Measurements from ENCODE around the gene FSTL5. TPM values are rescaled to one million over a fixed set of nuclear protein-coding genes. Genes with fewer than 3 reads are reported as not detected.

The FSTL5 gene
- total RNA-seq, 2 experiments from 2014 or later = not detected

GRCh38 chr4:161827013-161827412 lies 336.8 kb downstream of the FSTL5 start:
- Histone ChIP-seq H3K9me2 (ENCODE audit: insufficient read depth, low read length) (no peaks in the 10 kb centered on the region), H2AFZ (ENCODE audit: low read length) (no peak overlapping the region), H3K9me3 (ENCODE audit: low read length) (no peaks in the 10 kb centered on the region), H3K36me3 (ENCODE audit: insufficient read depth, low read length) (no peaks in the 10 kb centered on the region), H3K4me1 (ENCODE audit: insufficient read depth, low read length, poor library complexity, severe bottlenecking) (no peaks in the 10 kb centered on the region), H3K27ac (ENCODE audit: low read depth, low read length, poor library complexity, severe bottlenecking) (no peak overlapping the region), H3K4me3 (ENCODE audit: low read depth, low read length, poor library complexity, severe bottlenecking) (no peak overlapping the region), H3K4me2 (ENCODE audit: low read length) (no peak overlapping the region), H3K79me2 (ENCODE audit: insufficient read depth, low read depth, low read length) (no peaks in the 10 kb centered on the region), H4K20me1 (ENCODE audit: insufficient read depth, low read length) (no peaks in the 10 kb centered on the region)
- no peak for DNase-seq (ENCODE audit: low spot score)
- ChIA-PET POLR2A (no interaction called here), CTCF (ENCODE audit: unreplicated experiment) (no interaction called here)
- intact Hi-C loops (cut with micrococcal nuclease; ENCODE audit: unreplicated experiment) = no loop called here
- TF ChIP-seq CTCF (conservative IDR thresholded peaks at IDR 0.05; ENCODE audit: low read length) (no peak), EZH2phosphoT487 (IDR thresholded peaks at IDR 0.05; ENCODE audit: borderline replicate concordance, low read depth, low read length) (no peak)
- BruUV-seq (replicated peaks) = no TSS peak

GRCh38 chr4:161823450-161823849 lies 340.4 kb downstream of the FSTL5 start:
- no peaks in the 10 kb centered on the region for H3K4me1 ChIP-seq (ENCODE audit: insufficient read depth, low read length, poor library complexity, severe bottlenecking)
- no peak overlapping the region for H2AFZ ChIP-seq (ENCODE audit: low read length)
- no peaks in the 10 kb centered on the region for H4K20me1 ChIP-seq (ENCODE audit: insufficient read depth, low read length)
- H3K9me3 ChIP-seq (ENCODE audit: low read length) = no peaks in the 10 kb centered on the region
- H3K79me2 ChIP-seq (ENCODE audit: insufficient read depth, low read depth, low read length) = no peaks in the 10 kb centered on the region
- H3K4me3 ChIP-seq (ENCODE audit: low read depth, low read length, poor library complexity, severe bottlenecking) = no peak overlapping the region
- no peak overlapping the region for H3K27ac ChIP-seq (ENCODE audit: low read depth, low read length, poor library complexity, severe bottlenecking)
- H3K36me3 ChIP-seq (ENCODE audit: insufficient read depth, low read length) = no peaks in the 10 kb centered on the region
- H3K4me2 ChIP-seq (ENCODE audit: low read length) = no peak overlapping the region
- intact Hi-C loops (cut with micrococcal nuclease; ENCODE audit: unreplicated experiment) = no loop called here
- DNase-seq (ENCODE audit: low spot score) = no peak
- H3K9me2 ChIP-seq (ENCODE audit: insufficient read depth, low read length) = no peaks in the 10 kb centered on the region
- ChIA-PET CTCF (ENCODE audit: unreplicated experiment) (no interaction called here), POLR2A (no interaction called here)
- no TSS peak for BruUV-seq (replicated peaks)
- TF ChIP-seq EZH2phosphoT487 (IDR thresholded peaks at IDR 0.05; ENCODE audit: borderline replicate concordance, low read depth, low read length) (no peak), CTCF (conservative IDR thresholded peaks at IDR 0.05; ENCODE audit: low read length) (no peak)

GRCh38 chr4:161822174-161822573 lies 341.6 kb downstream of the FSTL5 start:
- Histone ChIP-seq H3K9me3 (ENCODE audit: low read length) (no peaks in the 10 kb centered on the region), H3K36me3 (ENCODE audit: insufficient read depth, low read length) (no peaks in the 10 kb centered on the region), H3K27ac (ENCODE audit: low read depth, low read length, poor library complexity, severe bottlenecking) (no peak overlapping the region), H2AFZ (ENCODE audit: low read length) (no peak overlapping the region), H3K79me2 (ENCODE audit: insufficient read depth, low read depth, low read length) (no peaks in the 10 kb centered on the region), H3K9me2 (ENCODE audit: insufficient read depth, low read length) (no peaks in the 10 kb centered on the region), H3K4me3 (ENCODE audit: low read depth, low read length, poor library complexity, severe bottlenecking) (no peak overlapping the region), H4K20me1 (ENCODE audit: insufficient read depth, low read length) (no peaks in the 10 kb centered on the region), H3K4me2 (ENCODE audit: low read length) (no peak overlapping the region), H3K4me1 (ENCODE audit: insufficient read depth, low read length, poor library complexity, severe bottlenecking) (no peaks in the 10 kb centered on the region)
- CTCF ChIA-PET (ENCODE audit: unreplicated experiment) = no interaction called here
- TF ChIP-seq CTCF (conservative IDR thresholded peaks at IDR 0.05; ENCODE audit: low read length) (no peak), EZH2phosphoT487 (IDR thresholded peaks at IDR 0.05; ENCODE audit: borderline replicate concordance, low read depth, low read length) (no peak)
- DNase-seq (ENCODE audit: low spot score) = no peak
- no TSS peak for BruUV-seq (replicated peaks)
- intact Hi-C loops (cut with micrococcal nuclease; ENCODE audit: unreplicated experiment) = no loop called here
- POLR2A ChIA-PET = no interaction called here

Data from OCI-LY7 (cell line).